HL-60 (cell line): ENCODE results near the gene CRHBP.

ENCODE experiments used
- CTCF ChIP-seq: IDR thresholded peaks from one replicate; pipeline ENCODE4 v1.5.1; 2011; ENCODE audit warnings: low read length, control low read depth, inconsistent platforms; ENCODE audit not compliant: insufficient read depth
- GABPA ChIP-seq: IDR thresholded peaks from 2 replicates; pipeline ENCODE4 v1.6.1; 2012; ENCODE audit warnings: low read depth
- POLR2AphosphoS5 ChIP-seq: IDR thresholded peaks from 2 replicates; pipeline ENCODE4 v1.6.1; 2012; ENCODE audit warnings: low read depth
- REST ChIP-seq: IDR thresholded peaks from 2 replicates; pipeline ENCODE4 v1.6.1; 2012; ENCODE audit warnings: low read depth; ENCODE audit not compliant: insufficient replicate concordance
- SPI1 ChIP-seq: IDR thresholded peaks from 2 replicates; pipeline ENCODE4 v1.6.1; 2012; ENCODE audit warnings: low read depth, mild to moderate bottlenecking, borderline replicate concordance

- TF ChIP-seq CTCF (no peak), POLR2AphosphoS5 (no peak), REST (no peak), GABPA (no peak), SPI1 (no peak)
Measured at GRCh38 chr5:76960004-76960625, 7.3 kb downstream of the CRHBP start.
